Hindlimb muscle (tissue), 1 donor: ENCODE measurements around the gene SLC41A2. TPM values are rescaled to one million over a fixed set of nuclear protein-coding genes. Genes with fewer than 3 reads are reported as not detected.
"Not testable (repeated sequence)": the region's sequence is repeated elsewhere in the genome, so short reads cannot be mapped to it uniquely, and the experiment has no call there.

ENCODE experiments used
- DNase-seq: peaks from one replicate; pipeline ENCODE4 v3.0.0-alpha.2; 2013
- polyA plus RNA-seq: library from polyadenylated mRNA; unstranded; fragments of 120-200 nt; gene quantifications from one replicate; pipeline ENCODE4 v1.2.1, GENCODE V29; 2013; ENCODE audit not compliant: insufficient read length

Gene SLC41A2
- polyA plus RNA-seq, 1 donor: 2.1 TPM

DNA sequence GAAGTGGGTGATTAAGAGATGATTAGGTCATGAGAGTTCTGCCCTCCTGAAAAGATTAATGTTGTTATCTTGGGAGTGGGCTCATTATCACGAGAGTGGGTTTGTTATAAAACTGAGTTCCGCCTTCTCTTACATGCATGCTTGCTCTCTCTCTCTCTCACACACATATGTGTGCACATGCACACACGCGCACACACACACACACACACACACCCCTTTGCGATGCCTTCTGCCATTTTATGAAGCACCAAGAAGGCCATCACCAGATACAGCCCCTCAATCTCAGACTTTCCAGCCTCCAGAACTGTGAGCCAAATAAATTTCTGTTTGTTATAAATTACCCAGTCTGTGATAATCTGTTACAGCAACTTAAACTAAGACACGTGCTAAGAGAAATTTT lies 5.7 kb upstream of the SLC41A2 start:
- DNase-seq: no peak

DNA sequence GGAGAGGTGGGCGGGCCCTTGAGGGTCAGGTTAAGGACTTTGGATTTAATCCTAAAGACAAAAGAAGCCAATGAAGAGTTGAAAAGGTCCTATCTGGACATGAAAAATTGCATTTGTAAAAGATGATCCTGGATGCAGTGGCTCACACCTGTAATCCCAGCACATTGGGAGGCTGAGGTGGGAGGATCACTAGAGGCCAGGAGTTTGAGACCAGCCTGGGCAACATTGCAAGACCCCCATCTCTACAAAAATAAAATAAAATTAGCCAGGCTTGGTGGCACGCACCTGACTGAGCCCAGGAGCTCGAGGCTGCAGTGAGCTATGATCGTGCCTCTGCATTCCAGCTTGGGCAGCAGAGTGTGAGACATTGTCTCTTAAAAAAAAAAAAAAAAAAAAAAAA lies 2.4 kb upstream of the SLC41A2 start:
- no peak for DNase-seq

DNA sequence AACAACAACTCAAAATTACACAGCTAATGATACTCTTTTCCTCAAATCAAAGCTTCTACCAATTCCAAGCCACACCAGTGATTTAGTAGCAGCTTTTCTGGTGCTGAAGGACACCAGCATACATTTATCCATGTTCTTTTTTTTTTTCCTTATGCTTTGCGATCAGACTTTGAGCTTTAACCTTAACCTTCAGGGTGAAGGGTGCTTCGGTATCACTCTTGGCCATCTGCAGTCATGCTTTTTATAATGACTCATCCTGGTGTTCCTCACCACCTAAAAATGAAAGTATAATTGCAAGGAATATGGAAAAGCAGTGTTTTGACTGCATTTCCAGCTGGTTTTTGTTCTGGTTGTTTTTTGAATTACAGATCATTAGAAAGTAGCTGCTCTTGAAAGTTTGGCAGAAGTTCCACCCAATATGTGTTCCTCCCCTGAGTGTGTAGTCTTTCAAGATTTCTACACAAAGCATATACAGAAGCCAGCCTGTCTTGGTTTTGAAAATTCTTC lies 1.3 kb upstream of the SLC41A2 start:
- no peak for DNase-seq

DNA sequence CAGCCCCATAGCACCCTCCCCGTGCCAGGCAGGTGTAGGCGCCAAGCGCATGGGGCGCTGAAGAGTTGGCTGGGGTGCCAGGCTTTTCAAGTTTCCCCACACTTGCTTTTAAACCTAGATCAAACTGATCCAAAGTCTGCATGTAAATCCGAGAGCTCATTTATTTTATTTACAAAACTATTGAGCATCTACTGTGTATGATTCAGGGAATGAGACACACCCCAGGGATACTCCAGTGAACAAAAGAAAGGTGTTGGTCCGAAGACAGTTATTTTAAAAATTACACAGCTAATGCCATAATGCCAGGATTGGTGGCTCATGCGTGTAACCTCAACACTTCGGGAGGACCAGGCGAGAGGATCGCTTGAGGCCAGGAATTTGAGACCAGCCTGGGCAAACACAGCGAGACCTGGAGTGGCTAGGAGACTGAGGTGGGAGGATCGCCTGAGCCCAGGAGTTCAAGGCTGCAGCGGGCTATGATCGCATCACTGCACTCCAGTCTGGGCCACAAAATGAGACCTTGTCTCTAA lies 780 bp upstream of the SLC41A2 start:
- DNase-seq: no peak

DNA sequence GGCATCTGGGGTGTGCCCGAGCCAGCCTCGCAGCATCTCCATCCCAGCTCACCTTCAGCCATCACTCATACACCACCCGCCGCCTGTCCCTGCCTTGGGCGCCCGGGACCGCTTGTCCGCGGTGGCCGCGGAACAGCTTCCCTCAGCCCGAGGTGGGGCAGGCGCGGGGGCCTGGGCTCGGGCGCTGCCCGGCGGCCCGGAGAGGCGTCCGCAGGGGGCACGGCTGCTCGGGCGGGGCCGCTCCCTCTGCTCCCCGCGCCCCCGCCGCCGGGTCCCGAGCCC lies 430 bp downstream of the SLC41A2 start:
- DNase-seq: no peak

DNA sequence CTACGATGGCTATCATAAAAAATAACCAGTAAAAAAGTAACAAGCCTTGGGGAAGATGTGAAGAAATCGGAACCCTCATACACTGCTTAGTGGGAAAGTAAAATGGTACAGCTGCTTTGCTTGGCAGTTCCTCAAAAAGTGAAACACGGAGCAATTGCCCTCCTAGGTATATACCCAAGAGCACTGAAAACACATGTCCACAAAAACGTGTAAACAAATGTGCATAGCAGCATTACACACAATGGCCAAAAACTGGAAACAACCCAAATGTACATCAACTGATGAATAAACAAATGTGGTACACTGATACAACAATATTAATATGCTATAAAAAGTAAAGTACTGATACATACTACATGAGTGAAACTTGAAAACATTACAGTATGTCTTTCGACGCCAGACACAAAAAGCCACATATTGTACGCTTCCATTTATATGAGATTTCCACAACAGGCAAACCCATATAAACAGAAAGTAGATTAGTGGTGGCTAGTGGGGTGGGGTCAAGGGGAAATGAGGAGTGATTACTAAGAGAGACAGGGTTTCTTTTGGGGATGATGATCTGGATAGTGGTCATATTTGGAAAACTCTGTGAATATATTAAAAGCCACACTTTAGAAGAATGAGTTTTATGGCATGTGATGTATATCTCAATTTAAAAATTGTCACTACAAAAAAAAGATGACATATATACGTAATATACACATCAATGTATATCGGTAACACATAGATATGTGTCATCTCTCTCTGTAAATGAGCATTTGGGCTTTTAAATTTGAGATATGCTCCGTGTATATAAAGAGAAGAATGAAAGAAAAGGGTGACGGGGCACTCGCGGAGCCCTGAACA lies 996 bp downstream of the SLC41A2 start:
- no peak for DNase-seq

DNA sequence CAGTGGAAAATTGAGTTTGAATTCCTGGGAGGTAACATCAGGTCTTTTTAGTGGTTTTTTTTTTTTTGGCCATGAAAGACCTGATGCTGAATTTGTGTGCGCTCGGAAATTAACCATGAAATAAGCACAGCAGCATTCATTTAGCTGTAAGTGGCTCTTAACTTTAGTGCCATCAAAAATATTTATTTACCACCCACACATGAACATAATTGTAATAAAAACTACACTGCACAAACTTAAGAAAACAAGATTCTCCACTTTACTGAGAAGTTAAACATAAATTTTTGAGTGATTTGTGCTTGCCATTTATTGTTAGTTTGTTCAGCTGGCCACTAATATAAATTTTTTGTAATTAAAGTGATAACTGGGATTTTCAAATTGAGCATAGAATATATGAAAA lies 2.4 kb downstream of the SLC41A2 start:
- DNase-seq: no peak

DNA sequence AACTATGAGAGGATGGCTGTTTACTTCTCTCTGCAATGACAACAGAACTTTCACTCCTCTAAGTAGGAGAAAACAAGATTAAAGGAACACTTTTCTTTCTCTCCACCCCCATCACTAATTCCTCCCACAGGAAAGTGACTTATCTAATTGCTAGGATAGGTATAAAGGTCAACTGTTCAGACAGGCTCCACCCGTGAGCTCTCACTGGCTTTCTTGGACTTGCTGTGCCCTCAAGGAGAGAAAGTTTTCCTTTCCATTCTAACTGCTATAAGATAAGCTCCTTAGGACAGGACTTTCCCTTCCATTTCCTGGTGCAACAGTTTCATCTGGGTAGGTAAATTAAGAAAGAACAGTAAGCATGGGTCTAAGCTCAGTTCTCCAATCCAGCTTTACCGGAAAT lies 4.8 kb downstream of the SLC41A2 start:
- DNase-seq: no peak

DNA sequence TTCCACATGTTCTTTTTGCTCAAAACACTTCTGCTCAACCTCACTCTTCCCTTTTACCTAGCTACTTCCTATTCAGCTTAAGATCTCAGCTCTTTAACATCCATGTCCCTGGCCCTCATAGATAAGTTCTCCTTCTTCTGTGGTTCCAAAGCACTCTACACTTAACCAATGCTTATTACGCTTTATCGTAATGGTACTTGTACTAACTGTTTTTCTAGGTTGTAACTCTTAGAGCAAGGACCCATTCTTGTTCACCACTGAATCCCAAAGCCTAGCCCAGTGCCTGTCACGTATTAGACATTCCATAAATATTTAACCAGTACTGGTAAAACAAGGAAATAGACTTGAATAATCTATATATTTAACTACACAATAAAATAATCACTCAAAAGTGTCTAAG lies 5.3 kb downstream of the SLC41A2 start:
- no peak for DNase-seq

DNA sequence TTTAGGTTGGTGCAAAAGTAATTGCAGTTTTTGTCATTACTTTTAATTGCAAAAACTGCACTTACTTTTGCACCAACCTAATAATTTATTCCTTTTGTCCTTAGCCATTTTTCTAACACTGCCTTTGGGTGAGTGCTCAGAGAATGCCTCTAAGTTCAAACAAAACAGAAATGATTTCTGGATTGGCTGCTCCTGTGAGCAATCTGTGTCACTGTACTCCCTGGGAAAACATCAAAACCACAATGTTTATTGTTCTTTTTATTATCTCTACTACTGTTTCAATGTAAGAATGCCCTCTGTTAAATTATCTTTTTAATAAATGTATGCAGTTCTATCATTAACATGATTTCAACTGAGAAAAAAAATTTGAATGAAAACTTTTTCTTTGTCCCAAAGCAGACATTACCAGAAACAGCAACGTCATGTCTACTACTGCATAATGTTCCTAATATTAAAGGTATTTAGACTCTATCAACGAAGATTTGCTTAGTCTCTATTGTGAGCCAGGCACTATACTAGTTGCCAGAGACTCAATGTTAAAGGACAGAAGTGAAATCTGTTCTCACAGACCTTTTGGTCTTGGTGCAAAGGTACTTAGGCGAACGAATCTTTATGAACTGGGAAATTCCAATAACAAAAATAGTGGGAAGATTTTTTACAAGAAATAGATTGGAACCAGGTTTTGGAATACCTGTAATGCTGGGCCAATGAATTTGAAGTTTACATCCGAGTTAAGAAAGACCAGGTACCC lies 6.2 kb downstream of the SLC41A2 start:
- no peak for DNase-seq

DNA sequence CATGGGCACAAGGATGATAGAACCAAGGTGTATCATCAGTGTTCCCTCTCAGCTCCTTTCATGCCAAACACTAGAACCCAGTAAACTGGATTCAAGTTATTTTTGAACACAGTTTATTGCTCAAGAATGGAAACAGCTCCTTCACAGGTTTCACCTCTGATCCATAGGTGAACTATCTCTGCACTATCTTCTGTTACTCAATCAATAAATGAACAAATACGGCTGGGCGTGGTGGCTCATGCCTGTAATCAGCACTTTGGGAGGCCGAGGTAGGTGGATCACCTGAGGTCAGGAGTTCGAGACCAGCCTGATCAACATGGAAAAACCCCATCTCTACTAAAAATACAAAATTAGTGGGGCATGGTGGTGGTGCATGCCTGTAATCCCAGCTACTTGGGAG lies 9.4 kb downstream of the SLC41A2 start:
- DNase-seq: not testable (repeated sequence)

DNA sequence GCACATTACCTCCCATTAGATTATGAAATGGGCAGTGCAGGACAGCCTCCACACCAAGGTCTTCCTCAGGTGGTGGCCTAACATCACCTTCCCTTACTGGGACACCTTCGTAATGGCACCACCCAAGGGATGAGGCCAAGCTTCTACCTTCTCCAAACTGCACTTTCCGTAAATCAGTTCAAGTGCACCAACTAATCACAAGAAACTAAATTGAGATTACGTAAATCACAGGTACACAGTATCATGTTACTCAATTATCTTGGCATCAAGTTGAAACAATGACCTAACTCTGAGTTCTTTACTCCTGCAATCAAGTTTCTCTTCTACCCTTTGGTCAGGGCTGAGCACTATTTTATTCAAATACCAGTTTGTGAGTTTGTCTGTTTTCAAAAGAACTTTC lies 13.8 kb downstream of the SLC41A2 start:
- DNase-seq: no peak

DNA sequence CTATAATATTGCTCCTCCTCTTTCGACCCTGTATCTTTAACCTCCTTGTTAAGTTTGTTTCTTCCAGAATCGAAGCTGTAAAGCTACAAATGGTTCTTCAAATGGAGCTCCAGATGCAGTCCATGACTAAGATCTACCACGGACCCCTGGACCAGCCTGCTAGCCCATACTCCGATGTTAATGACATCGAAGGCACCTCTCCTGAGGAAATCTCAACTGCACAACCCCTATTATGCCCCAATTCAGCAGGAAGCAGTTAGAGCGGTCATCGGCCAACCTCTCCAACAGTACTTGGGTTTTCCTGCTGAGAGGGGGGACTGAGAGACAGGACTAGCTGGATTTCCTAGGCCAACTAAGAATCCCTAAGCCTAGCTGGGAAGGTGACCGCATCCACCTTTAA lies 14.7 kb downstream of the SLC41A2 start:
- DNase-seq: not testable (repeated sequence)

DNA sequence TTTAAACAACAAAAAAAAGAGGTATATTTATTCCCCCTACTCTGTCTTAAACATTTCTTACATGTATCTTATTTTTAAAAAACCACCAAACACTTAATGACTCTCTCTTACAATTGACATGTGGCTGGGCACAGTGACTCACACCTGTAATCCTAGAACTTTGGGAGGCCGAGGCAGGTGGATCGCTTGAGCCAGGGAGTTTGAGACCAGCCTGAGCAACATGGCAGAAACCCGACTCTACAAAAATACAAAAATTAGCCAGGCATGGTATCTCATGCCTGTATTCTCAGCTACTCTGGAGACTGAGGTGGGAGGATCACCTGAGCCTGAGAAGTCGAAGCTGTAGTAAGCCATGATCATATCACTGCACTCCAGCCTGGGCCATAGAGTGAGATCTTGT lies 16.0 kb downstream of the SLC41A2 start:
- no peak for DNase-seq

DNA sequence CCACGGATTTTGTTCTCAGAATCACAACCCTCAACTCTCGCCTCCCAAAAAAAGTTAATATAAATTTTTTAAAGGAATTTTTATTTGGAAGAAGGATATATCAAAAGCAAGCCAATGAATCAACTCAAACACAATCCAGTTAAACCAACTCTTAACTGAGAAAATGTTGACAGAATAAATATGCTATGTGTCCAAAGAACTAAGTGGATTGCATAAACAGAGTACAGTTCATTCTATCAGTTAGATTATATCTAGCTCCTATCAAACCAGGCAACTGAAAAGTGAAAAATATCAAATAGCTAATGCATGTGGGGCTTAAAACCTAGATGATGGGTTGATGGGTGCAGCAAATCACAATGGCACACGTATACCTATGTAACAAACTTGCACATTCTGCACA lies 16.6 kb downstream of the SLC41A2 start:
- DNase-seq: no peak

DNA sequence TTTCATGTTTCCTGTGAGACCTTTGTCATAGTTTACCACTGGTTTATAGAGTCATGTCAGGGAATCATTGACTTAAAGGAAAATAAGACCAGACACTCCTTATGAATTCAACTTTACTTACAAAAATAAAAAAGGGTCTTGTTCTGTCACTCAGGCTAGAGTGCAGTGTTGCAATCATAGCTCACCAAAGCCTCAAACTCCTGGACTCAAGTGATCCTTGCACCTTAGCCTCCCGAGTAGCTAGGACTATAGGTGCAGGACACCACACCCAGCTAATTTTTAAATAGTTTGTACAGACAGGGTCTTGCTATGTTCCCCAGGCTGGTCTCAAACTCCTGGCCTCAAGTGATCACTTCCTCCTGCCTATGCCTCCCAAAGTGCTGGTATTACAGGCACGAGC lies 19.0 kb downstream of the SLC41A2 start:
- no peak for DNase-seq

DNA sequence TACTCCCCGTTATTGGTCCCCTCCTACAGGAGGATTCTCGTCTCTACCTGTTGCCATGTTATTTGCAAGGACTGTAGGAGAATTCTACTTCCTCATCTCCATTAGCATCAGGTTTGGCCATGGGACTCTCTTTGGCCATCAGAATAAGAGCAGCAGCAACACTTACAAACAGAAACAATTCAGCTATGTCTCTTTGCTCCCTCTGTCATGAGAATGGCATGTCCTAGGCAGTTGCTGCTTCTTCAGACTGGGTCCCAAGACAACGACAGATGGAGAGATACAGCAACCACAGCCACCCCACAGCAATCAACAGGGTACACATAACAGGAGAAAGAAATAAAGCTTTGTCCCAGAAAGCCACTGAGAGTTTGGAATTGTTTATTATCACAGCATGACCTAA lies 19.7 kb downstream of the SLC41A2 start:
- DNase-seq: no peak

DNA sequence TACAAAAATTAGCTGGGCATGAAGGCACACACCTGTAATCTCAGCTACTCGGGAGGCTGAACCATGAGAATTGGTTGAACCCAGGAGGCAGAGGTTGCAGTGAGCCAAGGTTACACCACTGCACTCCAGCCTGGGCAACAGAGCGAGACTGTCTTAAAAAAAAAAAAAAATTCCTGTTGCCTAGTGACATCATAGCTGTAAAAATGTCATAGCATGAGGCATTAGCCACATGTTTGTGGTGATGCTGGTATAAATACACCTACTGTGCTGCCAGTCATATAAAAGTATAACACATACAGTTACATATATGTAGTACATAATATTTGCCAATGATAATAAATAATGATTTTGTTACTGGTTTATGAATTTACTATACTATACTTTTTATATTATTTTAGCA lies 22.2 kb downstream of the SLC41A2 start:
- no peak for DNase-seq

DNA sequence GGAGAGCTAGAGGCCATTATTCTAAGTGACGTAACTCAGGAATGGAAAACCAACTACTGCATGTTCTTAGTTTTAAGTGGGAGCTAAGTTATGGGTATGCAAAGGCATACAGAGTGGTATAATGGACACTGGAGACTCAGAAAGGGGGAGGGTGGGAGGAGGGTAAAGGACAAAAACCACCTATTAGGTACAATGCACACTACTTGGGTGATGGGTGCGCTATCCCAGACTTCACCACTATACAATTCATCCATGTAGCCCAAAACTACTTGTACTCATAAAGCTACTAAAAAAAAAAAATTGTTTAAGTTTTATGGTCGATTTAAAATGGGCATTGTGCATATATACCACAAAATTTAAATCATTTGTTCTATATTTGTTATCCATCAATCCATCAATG lies 24.3 kb downstream of the SLC41A2 start:
- DNase-seq: no peak

DNA sequence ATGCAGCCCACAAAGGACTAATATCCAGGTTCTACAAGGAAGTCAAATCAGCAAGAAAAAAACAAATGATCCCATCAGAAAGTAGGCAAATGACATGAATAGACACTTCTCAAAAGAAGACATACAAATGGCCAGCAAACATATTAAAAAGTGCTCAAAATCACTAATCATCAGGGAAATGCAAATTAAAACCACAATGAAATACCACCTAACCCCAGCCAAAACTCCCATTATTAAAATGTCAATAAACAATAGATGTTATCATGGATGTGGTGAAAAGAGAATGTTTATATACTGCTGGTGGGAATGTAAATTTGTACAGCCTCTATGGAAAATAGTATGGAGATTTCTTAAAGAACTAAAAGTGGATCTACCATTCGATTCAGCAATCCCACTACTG lies 25.0 kb downstream of the SLC41A2 start:
- DNase-seq: no peak

DNA sequence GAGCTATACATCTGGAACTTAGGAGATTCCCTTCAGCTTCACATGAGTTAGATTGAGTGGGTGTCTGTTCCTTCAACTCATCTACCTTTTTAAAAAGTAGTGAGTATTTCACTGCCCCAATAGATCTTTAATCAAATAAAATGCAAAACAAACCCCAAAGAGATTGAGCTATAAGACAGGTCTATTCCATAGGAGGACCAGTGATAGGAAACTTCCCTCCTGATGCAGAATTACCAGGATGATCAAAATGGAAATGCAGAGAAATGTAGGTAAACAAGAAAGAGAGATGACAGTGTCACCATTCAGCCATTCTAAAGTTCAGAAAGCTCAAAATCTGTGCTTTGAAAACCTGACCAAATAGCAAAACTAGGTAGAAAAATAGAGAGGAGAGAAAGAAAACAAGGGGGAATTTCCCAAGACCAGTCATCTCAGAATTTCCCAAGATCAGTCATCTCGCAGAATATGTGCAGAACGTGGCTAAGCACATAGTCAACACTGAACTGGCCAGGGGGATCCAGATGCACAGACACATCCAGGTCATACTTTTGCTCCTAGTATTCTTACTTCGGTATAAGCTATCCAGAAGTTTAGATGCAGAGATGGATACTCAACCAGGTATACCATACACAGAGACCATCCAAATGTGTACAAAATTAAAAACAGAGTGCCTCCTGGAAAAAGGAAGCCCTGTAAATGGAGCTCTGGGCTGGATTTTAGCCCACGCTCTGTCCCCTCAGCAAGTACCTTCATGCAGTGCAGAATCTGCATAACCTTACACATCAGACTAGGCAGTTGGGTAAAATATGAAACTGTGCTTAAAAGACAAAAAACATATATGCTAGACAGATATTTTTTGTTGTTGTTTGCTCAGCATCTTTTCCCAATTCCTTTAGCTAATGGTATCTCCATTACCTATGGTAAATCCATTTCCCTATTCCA lies 27.4 kb downstream of the SLC41A2 start:
- no peak for DNase-seq

DNA sequence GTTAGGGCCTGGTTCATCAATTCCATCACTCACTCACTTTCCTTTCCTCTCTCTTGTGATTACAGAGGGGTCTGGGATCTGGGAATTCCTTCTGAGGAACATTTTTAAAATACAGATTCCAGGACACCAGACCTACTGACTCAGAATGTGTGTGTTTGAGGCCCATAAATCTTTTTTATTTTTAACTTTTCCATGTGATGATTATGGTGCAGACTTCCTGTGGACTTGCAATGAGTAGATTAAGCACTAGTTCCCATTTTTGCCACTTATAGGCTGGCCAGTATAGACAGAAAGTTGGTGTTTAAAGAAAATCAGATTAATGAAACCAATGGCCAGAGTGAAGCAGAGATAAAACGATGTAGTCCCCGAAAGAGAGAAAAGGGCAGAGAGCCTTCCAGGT lies 28.1 kb downstream of the SLC41A2 start:
- DNase-seq: no peak

DNA sequence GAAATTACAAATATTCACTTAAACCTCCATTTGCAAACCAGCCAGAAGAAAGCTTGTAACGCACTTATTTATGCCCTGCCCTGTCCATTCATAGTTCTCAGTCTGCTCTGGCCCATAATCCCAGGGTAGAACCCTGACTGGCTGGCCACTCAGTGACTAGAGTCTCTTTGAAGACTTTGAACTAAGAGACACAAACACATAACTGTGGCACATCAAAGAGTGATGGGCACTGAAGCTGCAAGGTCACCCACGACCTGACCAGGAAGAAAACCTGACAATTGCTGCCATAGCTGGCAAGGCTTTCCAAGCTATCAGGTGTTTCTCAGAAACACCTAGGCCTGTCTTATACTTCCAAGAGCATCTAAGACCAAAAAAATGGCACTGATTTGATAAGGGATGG lies 28.7 kb downstream of the SLC41A2 start:
- DNase-seq: no peak
